ENCODE results near the gene ELFN2. TPM values are rescaled to one million over a fixed set of nuclear protein-coding genes. Genes with fewer than 3 reads are reported as not detected.

The ELFN2 gene
- total and polyA plus RNA-seq, 2 donors (not counting 3 experiments of a cell fraction or from before 2014, with no cell fraction given): 0.41 to 1.3 TPM

DNA sequence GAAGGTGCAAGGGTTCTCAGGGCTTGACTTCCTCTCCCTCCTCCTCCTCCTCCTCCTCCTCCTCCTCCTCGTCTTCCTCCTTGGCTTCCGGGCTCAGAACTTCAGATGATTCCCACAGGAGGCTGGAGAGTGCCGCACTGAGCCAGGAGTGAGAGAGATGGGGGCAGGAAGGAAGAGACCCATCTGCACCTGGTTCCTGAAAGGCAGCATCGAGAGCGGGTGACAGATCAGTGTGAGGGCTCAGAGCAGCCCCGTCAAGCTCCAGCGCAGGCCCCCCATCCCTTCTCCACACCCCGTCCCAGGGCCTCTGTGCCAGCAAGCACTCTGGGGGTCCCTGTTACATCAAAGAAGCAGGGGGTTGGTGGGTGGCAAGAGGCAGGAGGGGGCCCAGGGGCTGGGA, 51.5 kb downstream of the ELFN2 start:
- peaks cover 3% of the 10 kb centered on the region in 2 experiments for H3K27me3 ChIP-seq (ENCODE audit: control insufficient read depth in 2 of 2, insufficient read depth in 2 of 2, low read length in 2 of 2)
- no peaks in the 10 kb centered on the region for H4K20me1 ChIP-seq (replicated peaks; ENCODE audit: control insufficient read depth, extremely low read depth, insufficient read depth, low read length)
- FAIRE-seq (no peak), DNase-seq (ENCODE audit: low read depth, low spot score) (no peak)
- H3K9me3 ChIP-seq (replicated peaks; ENCODE audit: control insufficient read depth, insufficient read depth, low read length): no peaks in the 10 kb centered on the region
- H3K9me1 ChIP-seq (replicated peaks; ENCODE audit: control insufficient read depth, extremely low read depth, insufficient read depth, low read length): no peaks in the 10 kb centered on the region
- H3K79me2 ChIP-seq (ENCODE audit: control insufficient read depth, insufficient read depth, low read length): no peaks in the 10 kb centered on the region
- intact Hi-C loops (cut with micrococcal nuclease): no loop called here
- no peak overlapping the region for H3K4me3 ChIP-seq (replicated peaks in 1 of 3; ENCODE audit: insufficient read depth in 1 of 3, low read depth in 1 of 3, low read length in 3 of 3)
- H3K4me2 ChIP-seq (ENCODE audit: insufficient read depth, low read length): no peak overlapping the region
- CTCF ChIA-PET: no interaction called here
- no peak overlapping the region for H3K27ac ChIP-seq (ENCODE audit: insufficient read depth, low read depth, low read length)
- no peaks in the 10 kb centered on the region for H3K36me3 ChIP-seq (ENCODE audit: control insufficient read depth in 2 of 2, extremely low read depth in 1 of 2, insufficient read depth in 2 of 2, low read length in 2 of 2)
- no peaks in the 10 kb centered on the region for H3K4me1 ChIP-seq (ENCODE audit: control insufficient read depth, extremely low read depth, insufficient read depth, low read length)
- dilution Hi-C loops (cut with MboI; ENCODE audit: extremely low pct_ligation_motif_present, low sequenced_read_pairs): no loop called here
- no TSS peak for BruUV-seq (replicated peaks)
- no peak overlapping the region for H2AFZ ChIP-seq (ENCODE audit: low read depth, low read length)
- no peak overlapping the region for H3K9ac ChIP-seq (replicated peaks; ENCODE audit: extremely low read depth, insufficient read depth, low read length)
- TF ChIP-seq, protein P1, sequence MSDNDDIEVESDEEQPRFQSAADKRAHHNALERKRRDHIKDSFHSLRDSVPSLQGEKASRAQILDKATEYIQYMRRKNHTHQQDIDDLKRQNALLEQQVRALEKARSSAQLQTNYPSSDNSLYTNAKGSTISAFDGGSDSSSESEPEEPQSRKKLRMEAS (IDR thresholded peaks at IDR 0.05; ENCODE audit: insufficient read depth, insufficient read length): no peak
- TF ChIP-seq, protein P2, sequence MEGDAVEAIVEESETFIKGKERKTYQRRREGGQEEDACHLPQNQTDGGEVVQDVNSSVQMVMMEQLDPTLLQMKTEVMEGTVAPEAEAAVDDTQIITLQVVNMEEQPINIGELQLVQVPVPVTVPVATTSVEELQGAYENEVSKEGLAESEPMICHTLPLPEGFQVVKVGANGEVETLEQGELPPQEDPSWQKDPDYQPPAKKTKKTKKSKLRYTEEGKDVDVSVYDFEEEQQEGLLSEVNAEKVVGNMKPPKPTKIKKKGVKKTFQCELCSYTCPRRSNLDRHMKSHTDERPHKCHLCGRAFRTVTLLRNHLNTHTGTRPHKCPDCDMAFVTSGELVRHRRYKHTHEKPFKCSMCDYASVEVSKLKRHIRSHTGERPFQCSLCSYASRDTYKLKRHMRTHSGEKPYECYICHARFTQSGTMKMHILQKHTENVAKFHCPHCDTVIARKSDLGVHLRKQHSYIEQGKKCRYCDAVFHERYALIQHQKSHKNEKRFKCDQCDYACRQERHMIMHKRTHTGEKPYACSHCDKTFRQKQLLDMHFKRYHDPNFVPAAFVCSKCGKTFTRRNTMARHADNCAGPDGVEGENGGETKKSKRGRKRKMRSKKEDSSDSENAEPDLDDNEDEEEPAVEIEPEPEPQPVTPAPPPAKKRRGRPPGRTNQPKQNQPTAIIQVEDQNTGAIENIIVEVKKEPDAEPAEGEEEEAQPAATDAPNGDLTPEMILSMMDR (IDR thresholded peaks at IDR 0.05; ENCODE audit: extremely low read depth in 1 of 2, insufficient read depth in 1 of 2, low read depth in 1 of 2, low read length in 2 of 2): no peak
- TF ChIP-seq FOS (IDR thresholded peaks at IDR 0.05; ENCODE audit: borderline replicate concordance, insufficient read depth, low read length) (no peak), POLR2A (IDR thresholded peaks at IDR 0.05; ENCODE audit: low read depth, low read length) (no peak), GATA2 (IDR thresholded peaks at IDR 0.05; ENCODE audit: insufficient read depth, insufficient read length, low read depth, low read length) (no peak)
- POLR2A ChIA-PET: no interaction called here

DNA sequence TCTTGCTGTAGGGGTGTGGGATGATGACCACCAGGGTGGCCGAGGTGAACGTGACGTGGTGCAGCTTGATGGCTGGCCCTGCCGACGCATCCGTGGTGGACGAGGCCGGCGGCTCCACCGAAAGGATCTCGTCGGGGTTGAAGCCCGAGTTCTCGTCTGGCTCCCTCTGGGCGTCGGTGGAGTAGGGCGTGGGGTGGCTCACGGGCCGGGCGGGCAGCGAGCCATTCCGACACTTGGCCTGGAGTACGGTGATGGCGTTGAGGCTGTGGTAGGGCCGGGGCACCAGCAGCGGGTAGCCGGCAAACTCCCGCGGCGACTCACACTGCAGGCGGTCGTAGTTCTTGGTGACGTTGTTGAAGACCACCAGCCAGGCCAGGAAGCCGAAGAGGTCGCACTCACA, 52.7 kb downstream of the ELFN2 start:
- no peaks in the 10 kb centered on the region for H3K9me3 ChIP-seq (replicated peaks; ENCODE audit: control insufficient read depth, insufficient read depth, low read length)
- no peak for TF ChIP-seq POLR2AphosphoS5 (IDR thresholded peaks at IDR 0.05; ENCODE audit: insufficient read depth, low read depth, low read length)
- TF ChIP-seq, protein P2 (IDR thresholded peaks at IDR 0.05; ENCODE audit: extremely low read depth in 1 of 2, insufficient read depth in 1 of 2, low read depth in 1 of 2, low read length in 2 of 2): no peak
- no peak for TF ChIP-seq MYC (IDR thresholded peaks at IDR 0.05; ENCODE audit: low read depth, low read length)
- TF ChIP-seq JUN (IDR thresholded peaks at IDR 0.05; ENCODE audit: borderline replicate concordance, insufficient read depth, insufficient read length, low read depth): no peak
- TF ChIP-seq EZH2 (IDR thresholded peaks at IDR 0.05; ENCODE audit: borderline replicate concordance, low read depth, low read length, severe bottlenecking): no peak
- no peak for TF ChIP-seq POLR2A (IDR thresholded peaks at IDR 0.05; ENCODE audit: low read depth, low read length)
- TF ChIP-seq FOS (IDR thresholded peaks at IDR 0.05; ENCODE audit: borderline replicate concordance, insufficient read depth, low read length): no peak
- TF ChIP-seq, protein P1 (IDR thresholded peaks at IDR 0.05; ENCODE audit: insufficient read depth, insufficient read length): no peak
- TF ChIP-seq GATA2 (IDR thresholded peaks at IDR 0.05; ENCODE audit: insufficient read depth, insufficient read length, low read depth, low read length): no peak
- no peak overlapping the region for H3K27ac ChIP-seq (ENCODE audit: insufficient read depth, low read depth, low read length)
- no peak overlapping the region for H2AFZ ChIP-seq (ENCODE audit: low read depth, low read length)
- H3K4me2 ChIP-seq (ENCODE audit: insufficient read depth, low read length): no peak overlapping the region
- no peaks in the 10 kb centered on the region for H3K9me1 ChIP-seq (replicated peaks; ENCODE audit: control insufficient read depth, extremely low read depth, insufficient read depth, low read length)
- no peaks in the 10 kb centered on the region for H3K79me2 ChIP-seq (ENCODE audit: control insufficient read depth, insufficient read depth, low read length)
- no peak overlapping the region for H3K4me3 ChIP-seq (replicated peaks in 1 of 3; ENCODE audit: insufficient read depth in 1 of 3, low read depth in 1 of 3, low read length in 3 of 3)
- DNase-seq (ENCODE audit: low read depth, low spot score) (no peak), FAIRE-seq (no peak)
- no TSS peak for BruUV-seq (replicated peaks)
- intact Hi-C loops (cut with micrococcal nuclease): no loop called here
- dilution Hi-C loops (cut with MboI; ENCODE audit: extremely low pct_ligation_motif_present, low sequenced_read_pairs): no loop called here
- H3K9ac ChIP-seq (replicated peaks; ENCODE audit: extremely low read depth, insufficient read depth, low read length): no peak overlapping the region
- POLR2A ChIA-PET: no interaction called here
- no peaks in the 10 kb centered on the region for H4K20me1 ChIP-seq (replicated peaks; ENCODE audit: control insufficient read depth, extremely low read depth, insufficient read depth, low read length)
- no peaks in the 10 kb centered on the region for H3K4me1 ChIP-seq (ENCODE audit: control insufficient read depth, extremely low read depth, insufficient read depth, low read length)
- CTCF ChIA-PET: no interaction called here
- no peaks in the 10 kb centered on the region for H3K36me3 ChIP-seq (ENCODE audit: control insufficient read depth in 2 of 2, extremely low read depth in 1 of 2, insufficient read depth in 2 of 2, low read length in 2 of 2)
- peaks cover 0 to 3% of the 10 kb centered on the region in 2 experiments for H3K27me3 ChIP-seq (ENCODE audit: control insufficient read depth in 2 of 2, insufficient read depth in 2 of 2, low read length in 2 of 2)

All from endothelial cell of umbilical vein (primary cell).